A549 (cell line): Measurements from ENCODE around the gene CLCN7.

Experiments
- CTCF ChIP-seq: fragments of >200 bp; sonication (Bioruptor Twin); formaldehyde crosslinking; IDR thresholded peaks from 3 replicates; pipeline ENCODE4 v1.5.1; 2016
- ELK1 ChIP-seq: fragments of 150-350 bp; IDR thresholded peaks from 2 replicates; pipeline ENCODE4 v1.6.1; 2014; ENCODE audit warnings: low read depth, mild to moderate bottlenecking, low read length
- JUN ChIP-seq, 2 experiments: fragments of >200 bp; sonication (Bioruptor Twin); formaldehyde crosslinking; IDR thresholded peaks; 2 replicates in 1 of 2; 3 replicates in 1 of 2; pipeline ENCODE4 v1.6.1; 2016 to 2017
- MAX ChIP-seq: IDR thresholded peaks from 2 replicates; pipeline ENCODE4 v1.6.1; 2012
- NFE2L2 ChIP-seq: fragments of 150-350 bp; conservative IDR thresholded peaks from 2 replicates; pipeline ENCODE4 v1.6.1; 2014; ENCODE audit warnings: low read length
- NR3C1 ChIP-seq: fragments of >200 bp; sonication (Bioruptor Twin); formaldehyde crosslinking; IDR thresholded peaks from 3 replicates; pipeline ENCODE4 v1.6.1; 2017
- POLR2A ChIP-seq: IDR thresholded peaks from 2 replicates; pipeline ENCODE4 v1.6.1; 2012; ENCODE audit warnings: mild to moderate bottlenecking, low read length
- RAD21 ChIP-seq, 2 experiments: fragments of >200 bp in 1 of 2; sonication (Bioruptor Twin) in 1 of 2; formaldehyde crosslinking in 1 of 2; IDR thresholded peaks in 1 of 2; conservative IDR thresholded peaks in 1 of 2; 2 replicates in 1 of 2; 3 replicates in 1 of 2; pipeline ENCODE4 v1.6.1; 2012 to 2018; ENCODE audit warnings: inconsistent platforms in 1 of 2
- REST ChIP-seq: fragments of 200-600 bp; sonication (generic); IDR thresholded peaks from 2 replicates; pipeline ENCODE4 v1.6.1; 2016; ENCODE audit warnings: antibody characterized with exemption, mild to moderate bottlenecking, moderate library complexity
- RFX5 ChIP-seq: fragments of 450-650 bp; IDR thresholded peaks from 2 replicates; pipeline ENCODE4 v1.7.1; 2014; ENCODE audit warnings: antibody characterized with exemption, mild to moderate bottlenecking, moderate library complexity
- SMC3 ChIP-seq: fragments of >200 bp; sonication (Bioruptor Twin); formaldehyde crosslinking; IDR thresholded peaks from 3 replicates; pipeline ENCODE4 v1.6.1; 2018; ENCODE audit warnings: inconsistent platforms
- USF2 ChIP-seq: fragments of 450-650 bp; IDR thresholded peaks from 2 replicates; pipeline ENCODE4 v1.6.1; 2014; ENCODE audit warnings: antibody characterized with exemption

- TF ChIP-seq CTCF: no peak
- peak; percentile 43 for TF ChIP-seq REST
- peak; percentile 99 for TF ChIP-seq USF2
- TF ChIP-seq JUN (IDR thresholded peaks at IDR 0.05): peak; percentile 77 to 88; a peak in 4 of 5 replicates
- TF ChIP-seq POLR2A: peak; percentile 66
- no peak for TF ChIP-seq ELK1
- TF ChIP-seq RFX5: no peak
- TF ChIP-seq NR3C1: no peak
- TF ChIP-seq RAD21 (conservative IDR thresholded peaks at IDR 0.05 in 1 of 2, IDR thresholded peaks at IDR 0.05 in 1 of 2): no peak
- TF ChIP-seq SMC3: no peak
- TF ChIP-seq NFE2L2: no peak
- TF ChIP-seq MAX: peak; percentile 95
These were observed at the start of gene CLCN7 for GRCh38 chr16:1474796-1475551.
